Mucosa of descending colon (tissue), 3 donors: ENCODE measurements around the gene ABHD4. TPM values are rescaled to one million over a fixed set of nuclear protein-coding genes. Genes with fewer than 3 reads are reported as not detected.
A peak's percentile ranks its signal among the peaks of the same experiment; 100 is the strongest.

Source experiments
- ATAC-seq: fragments of 200-7000 bp; cut with Tn5 transposase; one replicate; pipeline ENCODE4 v1.9.1; 2020; ENCODE audit warnings: mild to moderate bottlenecking, moderate library complexity
- DNase-seq, 3 donors: peaks; one replicate each; pipeline ENCODE4 v3.0.0-alpha.2; 2020
- H3K36me3 ChIP-seq: fragments of 200-600 bp; one replicate; pipeline ENCODE4 v1.8.0; 2021; ENCODE audit warnings: low read depth, mild to moderate bottlenecking
- H3K4me1 ChIP-seq: fragments of 200-600 bp; one replicate; pipeline ENCODE4 v1.8.0; 2021; ENCODE audit warnings: low read depth, mild to moderate bottlenecking
- H3K4me3 ChIP-seq: fragments of 200-600 bp; one replicate; pipeline ENCODE4 v1.8.0; 2021; ENCODE audit warnings: mild to moderate bottlenecking
- H3K9me3 ChIP-seq: fragments of 200-600 bp; one replicate; pipeline ENCODE4 v1.8.0; 2021; ENCODE audit warnings: mild to moderate bottlenecking
- CTCF ChIP-seq: fragments of 200-600 bp; IDR thresholded peaks from one replicate; pipeline ENCODE4 v1.8.0; 2022; ENCODE audit warnings: antibody characterized with exemption, mild to moderate bottlenecking
- intact Hi-C, 2 donors: fragments of 100-400 bp; cut with DNase I in 1 of 2; cut with micrococcal nuclease in 1 of 2; formaldehyde crosslinking; loops; one replicate each; pipeline versions ENCODE4 v1.11.0 to v1.11.1; 2022; cut with DNase I, micrococcal nuclease
- total RNA-seq, 3 donors: library from RNA; stranded (reverse); fragmentation: NEBNext Ultra II Directional in 2 of 3; extraction: Animal tissue kit (Norgen Biotek cat#: 25700) in 2 of 3; gene quantifications; one replicate each; pipeline versions ENCODE4 v1.2.1 to v1.2.4, GENCODE V29; 2021 to 2023
- donor health status: DM: no; HTN: no; CAD: no; lungs with moderate emphysema.
- donor health status: DM: no; HTN: no; CAD: no.
- donor health status: DM: no; HTN: yes; CAD: no.

The ABHD4 gene
- total RNA-seq, 3 donors from 2014 or later: 19.3 to 28.4 (median 26.3) TPM

GRCh38 chr14:22570132-22570949, 27.8 kb upstream of the ABHD4 start:
- TF ChIP-seq CTCF: peak; percentile 34
- DNase-seq (peak in 1 of 3 donors; percentile 92), ATAC-seq (peak; percentile 93)
- Histone ChIP-seq H3K4me3 (no peak overlapping the region), H3K9me3 (no peaks in the 10 kb centered on the region), H3K36me3 (peaks cover 9% of the 10 kb centered on the region), H3K4me1 (peaks cover 3% of the 10 kb centered on the region)
- intact Hi-C loops: no loop called here

GRCh38 chr14:22572562-22573058, 25.5 kb upstream of the ABHD4 start:
- DNase-seq (no peak), ATAC-seq (no peak)
- no peak for TF ChIP-seq CTCF
- peaks cover 9% of the 10 kb centered on the region for H3K36me3 ChIP-seq
- H3K4me3 ChIP-seq: no peak overlapping the region
- intact Hi-C loops: no loop called here
- H3K9me3 ChIP-seq: no peaks in the 10 kb centered on the region
- H3K4me1 ChIP-seq: peaks cover 3% of the 10 kb centered on the region

- intact Hi-C loops: no loop called here
- peaks cover 9% of the 10 kb centered on the region for H3K36me3 ChIP-seq
- ATAC-seq: no peak
Measured at GRCh38 chr14:22573804-22574203, 24.3 kb upstream of the ABHD4 start.

GRCh38 chr14:22577334-22577908, 20.7 kb upstream of the ABHD4 start:
- TF ChIP-seq CTCF: no peak
- Histone ChIP-seq H3K4me1 (no peaks in the 10 kb centered on the region), H3K36me3 (peaks cover 9% of the 10 kb centered on the region), H3K4me3 (no peak overlapping the region), H3K9me3 (no peaks in the 10 kb centered on the region)
- ATAC-seq (no peak), DNase-seq (no peak)
- intact Hi-C loops: no loop called here

More at GRCh38 chr14:22573804-22574203, 24.3 kb upstream of the ABHD4 start:
- no peak overlapping the region for H3K4me3 ChIP-seq
- DNase-seq: no peak
- no peak for TF ChIP-seq CTCF
- H3K4me1 ChIP-seq: peaks cover 3% of the 10 kb centered on the region
- no peaks in the 10 kb centered on the region for H3K9me3 ChIP-seq

GRCh38 chr14:22579236-22579635, 18.9 kb upstream of the ABHD4 start:
- no peak for DNase-seq
- no peak for TF ChIP-seq CTCF
- peaks cover 4% of the 10 kb centered on the region for H3K36me3 ChIP-seq
- no peak for ATAC-seq
- H3K4me1 ChIP-seq: no peaks in the 10 kb centered on the region
- no peaks in the 10 kb centered on the region for H3K9me3 ChIP-seq
- intact Hi-C loops: no loop called here
- no peak overlapping the region for H3K4me3 ChIP-seq
